Calu3 (cell line): ENCODE data around the gene FRY. TPM values are rescaled to one million over a fixed set of nuclear protein-coding genes. Genes with fewer than 3 reads are reported as not detected.

Experiments used
- BruUV-seq: library from RNA; stranded (reverse); fragments of 400-500 nt; replicated peaks from 2 replicates; lab custom pipeline; 2021; lab: Mats Ljungman, UMichigan
- CTCF ChIA-PET: fragments of 300-600 bp; sonication (Branson Sonifier 250); formaldehyde crosslinking; loops from one replicate; lab custom pipeline; 2022; ENCODE audit warnings: antibody characterized with exemption; lab: Charles Lee
- DNase-seq: peaks from one replicate; pipeline ENCODE4 v3.0.0; 2022
- H3K27ac Mint-ChIP-seq: one replicate; pipeline ENCODE4 v1.8.0; 2022; ENCODE audit warnings: mixed read lengths; ENCODE audit not compliant: unreplicated experiment
- H3K27me3 Mint-ChIP-seq: one replicate; pipeline ENCODE4 v1.8.0; 2022; ENCODE audit warnings: mixed read lengths; ENCODE audit not compliant: unreplicated experiment
- H3K36me3 Mint-ChIP-seq: one replicate; pipeline ENCODE4 v1.8.0; 2022; ENCODE audit warnings: mild to moderate bottlenecking, moderate library complexity, mixed read lengths; ENCODE audit not compliant: insufficient read depth, unreplicated experiment
- H3K4me1 Mint-ChIP-seq: one replicate; pipeline ENCODE4 v1.8.0; 2022; ENCODE audit warnings: mild to moderate bottlenecking, low read depth, mixed read lengths; ENCODE audit not compliant: unreplicated experiment
- H3K4me3 Mint-ChIP-seq: one replicate; pipeline ENCODE4 v1.8.0; 2022; ENCODE audit warnings: mild to moderate bottlenecking, low read depth, moderate library complexity, mixed read lengths; ENCODE audit not compliant: unreplicated experiment
- H3K9me3 Mint-ChIP-seq: one replicate; pipeline ENCODE4 v1.8.0; 2022; ENCODE audit warnings: low read depth, mixed read lengths; ENCODE audit not compliant: unreplicated experiment
- CTCF ChIP-seq: fragments of 200-600 bp; IDR thresholded peaks from one replicate; pipeline ENCODE4 v1.8.0; 2022; ENCODE audit warnings: antibody characterized with exemption; ENCODE audit not compliant: unreplicated experiment
- intact Hi-C: fragments of 100-400 bp; cut with micrococcal nuclease; formaldehyde crosslinking; loops from one replicate; pipeline ENCODE4 v1.10.0; 2022; ENCODE audit not compliant: unreplicated experiment
- total RNA-seq: library from RNA; stranded (reverse); gene quantifications from 2 replicates; pipeline ENCODE4 v1.2.3, GENCODE V29; 2022

The FRY gene
- total RNA-seq, 1 experiment from 2014 or later, result 6.2 TPM

- H3K27me3 Mint-ChIP-seq, result no peaks in the 10 kb centered on the region
- no peak for TF ChIP-seq CTCF
- H3K9me3 Mint-ChIP-seq, result no peaks in the 10 kb centered on the region
- no peak overlapping the region for H3K4me3 Mint-ChIP-seq
- intact Hi-C loops, result no loop called here
- CTCF ChIA-PET, result no interaction called here
- no TSS peak for BruUV-seq
- no peak overlapping the region for H3K27ac Mint-ChIP-seq
- H3K4me1 Mint-ChIP-seq, result no peaks in the 10 kb centered on the region
- H3K36me3 Mint-ChIP-seq, result no peaks in the 10 kb centered on the region
- no peak for DNase-seq
Measured at GRCh38 chr13:32168131-32168530, 136.6 kb downstream of the FRY start.

- Mint-ChIP-seq H3K36me3 (no peaks in the 10 kb centered on the region), H3K27ac (no peak overlapping the region), H3K9me3 (no peaks in the 10 kb centered on the region), H3K27me3 (no peaks in the 10 kb centered on the region), H3K4me1 (no peaks in the 10 kb centered on the region), H3K4me3 (no peak overlapping the region)
- no peak for DNase-seq
- BruUV-seq, result no TSS peak
- intact Hi-C loops, result no loop called here
- no peak for TF ChIP-seq CTCF
- CTCF ChIA-PET, result no interaction called here
Measured at GRCh38 chr13:32170841-32171240, 139.3 kb downstream of the FRY start.

- Mint-ChIP-seq H3K9me3 (no peaks in the 10 kb centered on the region), H3K27me3 (no peaks in the 10 kb centered on the region), H3K4me3 (no peak overlapping the region), H3K36me3 (no peaks in the 10 kb centered on the region), H3K4me1 (no peaks in the 10 kb centered on the region), H3K27ac (no peak overlapping the region)
- intact Hi-C loops, result no loop called here
- no peak for DNase-seq
- CTCF ChIA-PET, result no interaction called here
- no peak for TF ChIP-seq CTCF
- no TSS peak for BruUV-seq
Measured at GRCh38 chr13:32173881-32174280, 142.3 kb downstream of the FRY start.

- CTCF ChIA-PET, result no interaction called here
- Mint-ChIP-seq H3K4me3 (no peak overlapping the region), H3K27ac (no peak overlapping the region), H3K27me3 (no peaks in the 10 kb centered on the region), H3K4me1 (no peaks in the 10 kb centered on the region), H3K9me3 (no peaks in the 10 kb centered on the region), H3K36me3 (no peaks in the 10 kb centered on the region)
- no peak for TF ChIP-seq CTCF
- BruUV-seq, result no TSS peak
- no peak for DNase-seq
- intact Hi-C loops, result no loop called here
Measured at GRCh38 chr13:32174366-32174765, 142.8 kb downstream of the FRY start.

- H3K4me3 Mint-ChIP-seq, result no peak overlapping the region
- TF ChIP-seq CTCF, result no peak
Measured at GRCh38 chr13:32175307-32175706, 143.7 kb downstream of the FRY start.

More at GRCh38 chr13:32175307-32175706, 143.7 kb downstream of the FRY start:
- no peaks in the 10 kb centered on the region for H3K9me3 Mint-ChIP-seq
- no peak overlapping the region for H3K27ac Mint-ChIP-seq
- CTCF ChIA-PET, result no interaction called here
- no peaks in the 10 kb centered on the region for H3K4me1 Mint-ChIP-seq
- no TSS peak for BruUV-seq
- no peaks in the 10 kb centered on the region for H3K27me3 Mint-ChIP-seq
- intact Hi-C loops, result no loop called here
- H3K36me3 Mint-ChIP-seq, result no peaks in the 10 kb centered on the region
- DNase-seq, result no peak
